LNCaP clone FGC (cell line): Measurements from ENCODE around the gene TRPM6.
"Not testable (repeated sequence)": the region's sequence is repeated elsewhere in the genome, so short reads cannot be mapped to it uniquely, and the experiment has no call there.

Experiments
- DNase-seq: peaks from one replicate; pipeline ENCODE4 v3.0.0-alpha.2; 2011; ENCODE audit warnings: low read depth
- H3K4me3 ChIP-seq: 2 replicates; pipeline ENCODE4 v1.5.1; 2011; ENCODE audit warnings: mild to moderate bottlenecking, low read depth, low read length, control low read depth
- TF ChIP-seq, protein P1 (sequence below): IDR thresholded peaks from 2 replicates; pipeline ENCODE4 v1.5.1; 2012; ENCODE audit warnings: mild to moderate bottlenecking; ENCODE audit not compliant: control insufficient read depth, insufficient read depth; ENCODE audit errors: extremely low read depth

TRPM6 gene

GRCh38 chr9:74907085-74907484 is 19.4 kb upstream of the TRPM6 start:
- TF ChIP-seq, protein P1, sequence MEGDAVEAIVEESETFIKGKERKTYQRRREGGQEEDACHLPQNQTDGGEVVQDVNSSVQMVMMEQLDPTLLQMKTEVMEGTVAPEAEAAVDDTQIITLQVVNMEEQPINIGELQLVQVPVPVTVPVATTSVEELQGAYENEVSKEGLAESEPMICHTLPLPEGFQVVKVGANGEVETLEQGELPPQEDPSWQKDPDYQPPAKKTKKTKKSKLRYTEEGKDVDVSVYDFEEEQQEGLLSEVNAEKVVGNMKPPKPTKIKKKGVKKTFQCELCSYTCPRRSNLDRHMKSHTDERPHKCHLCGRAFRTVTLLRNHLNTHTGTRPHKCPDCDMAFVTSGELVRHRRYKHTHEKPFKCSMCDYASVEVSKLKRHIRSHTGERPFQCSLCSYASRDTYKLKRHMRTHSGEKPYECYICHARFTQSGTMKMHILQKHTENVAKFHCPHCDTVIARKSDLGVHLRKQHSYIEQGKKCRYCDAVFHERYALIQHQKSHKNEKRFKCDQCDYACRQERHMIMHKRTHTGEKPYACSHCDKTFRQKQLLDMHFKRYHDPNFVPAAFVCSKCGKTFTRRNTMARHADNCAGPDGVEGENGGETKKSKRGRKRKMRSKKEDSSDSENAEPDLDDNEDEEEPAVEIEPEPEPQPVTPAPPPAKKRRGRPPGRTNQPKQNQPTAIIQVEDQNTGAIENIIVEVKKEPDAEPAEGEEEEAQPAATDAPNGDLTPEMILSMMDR = no peak
- no peak for DNase-seq
- H3K4me3 ChIP-seq = no peak overlapping the region

- DNase-seq = peak; percentile 42
- TF ChIP-seq, protein P1 = no peak
These were observed 13.3 kb upstream of the TRPM6 start for GRCh38 chr9:74901001-74901400.

DNA sequence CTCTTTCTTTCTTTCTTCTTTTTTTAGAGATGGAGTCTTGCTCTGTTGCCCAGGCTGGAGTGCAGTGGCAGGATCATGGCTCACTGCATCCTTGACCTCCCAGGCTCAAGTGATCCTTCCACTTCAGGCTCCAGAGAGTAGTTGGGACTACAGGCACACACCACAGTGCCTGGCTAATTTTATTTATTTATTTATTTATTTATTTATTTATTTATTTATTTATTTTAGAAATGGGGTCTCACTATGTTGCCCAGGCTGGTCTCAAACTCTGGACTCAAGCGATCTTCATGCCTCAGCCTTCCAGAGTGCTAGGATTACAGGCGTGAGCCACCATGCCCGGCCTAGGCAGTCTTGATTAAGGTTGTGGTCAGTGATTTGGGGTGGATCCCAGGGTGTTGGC is 728 bp upstream of the TRPM6 start:
- H3K4me3 ChIP-seq, DNase-seq: not testable (repeated sequence)

More at GRCh38 chr9:74901001-74901400, 13.3 kb upstream of the TRPM6 start:
- H3K4me3 ChIP-seq = no peak overlapping the region

DNA sequence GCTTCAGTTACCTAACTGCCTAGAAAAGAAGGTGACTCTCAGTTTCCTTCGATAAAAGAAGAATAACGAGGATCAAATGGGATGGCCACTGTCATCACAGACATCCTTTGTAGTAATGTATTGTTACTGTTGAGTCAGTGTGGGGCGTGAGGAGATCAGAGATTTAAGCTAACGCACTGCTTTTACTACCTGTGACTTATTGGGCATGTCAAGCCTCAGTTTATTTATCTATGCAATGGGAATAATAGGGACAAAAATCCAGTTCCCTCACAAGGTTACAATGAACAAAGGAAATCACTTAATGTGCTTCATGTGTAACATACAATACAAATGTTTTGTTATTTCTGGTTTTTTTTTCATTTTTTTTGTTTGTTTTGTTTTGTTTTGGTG is 255 bp upstream of the TRPM6 start:
- no peak for DNase-seq
- TF ChIP-seq, protein P1 = no peak
- H3K4me3 ChIP-seq = no peak overlapping the region

DNA sequence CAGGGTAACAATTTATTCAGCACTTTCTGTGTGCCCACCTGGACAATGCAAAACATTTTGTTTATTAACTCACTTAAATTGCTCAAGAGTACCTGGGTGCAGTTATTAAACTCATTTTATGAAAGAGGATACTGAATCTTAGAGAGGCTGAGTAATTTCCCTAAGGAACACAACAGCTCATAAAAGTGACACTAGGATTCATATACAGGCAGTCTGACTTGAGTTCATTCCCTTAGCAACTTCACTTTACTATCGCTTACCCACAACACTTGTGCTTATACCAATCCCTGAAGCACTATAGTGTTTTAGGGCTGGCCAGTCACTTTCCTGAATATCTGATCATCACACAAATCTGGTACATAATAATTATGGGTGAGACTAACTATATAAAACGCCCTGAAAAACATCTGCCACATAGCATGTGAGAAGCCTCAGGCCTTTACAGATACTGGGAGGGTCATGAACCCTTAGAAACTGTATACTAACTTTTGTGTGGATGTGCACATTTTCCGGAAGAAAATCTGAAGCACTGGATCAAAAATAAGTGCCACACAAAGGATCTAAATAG is 11.3 kb downstream of the TRPM6 start:
- H3K4me3 ChIP-seq = no peak overlapping the region
- DNase-seq = no peak
- TF ChIP-seq, protein P1 = no peak

DNA sequence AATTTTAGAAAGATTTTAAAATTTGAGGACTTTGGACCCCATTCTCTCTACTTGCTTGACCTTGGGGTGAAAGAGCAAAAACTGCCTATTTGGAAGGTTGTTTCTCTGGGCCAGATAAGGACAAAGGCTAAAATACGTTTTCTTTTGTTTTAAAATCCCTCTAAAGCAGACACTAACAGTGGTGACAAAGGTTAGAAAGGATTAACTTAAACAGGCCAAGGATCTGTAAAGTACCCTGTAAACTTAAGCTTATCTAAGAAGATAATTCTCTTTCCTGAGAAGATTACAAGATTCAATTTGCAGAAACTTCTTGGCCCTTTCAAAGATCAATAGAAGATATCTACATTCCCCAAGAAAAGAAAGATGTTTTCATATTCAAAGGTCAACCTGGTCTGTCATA is 12.1 kb downstream of the TRPM6 start:
- no peak for DNase-seq
- TF ChIP-seq, protein P1 = no peak
- H3K4me3 ChIP-seq = no peak overlapping the region

- DNase-seq = no peak
- TF ChIP-seq, protein P1 = no peak
- no peak overlapping the region for H3K4me3 ChIP-seq
These were observed 13.5 kb downstream of the TRPM6 start for GRCh38 chr9:74874220-74874619.
